EL (cell line): Measurements from ENCODE around the gene JARID2.

Source experiments
- DNase-seq: peaks from one replicate; pipeline ENCODE4 v3.0.0-alpha.2; 2016

JARID2 gene

GRCh38 chr6:15556711-15557110 lies 310.8 kb downstream of the JARID2 start:
- DNase-seq, result no peak

DNA sequence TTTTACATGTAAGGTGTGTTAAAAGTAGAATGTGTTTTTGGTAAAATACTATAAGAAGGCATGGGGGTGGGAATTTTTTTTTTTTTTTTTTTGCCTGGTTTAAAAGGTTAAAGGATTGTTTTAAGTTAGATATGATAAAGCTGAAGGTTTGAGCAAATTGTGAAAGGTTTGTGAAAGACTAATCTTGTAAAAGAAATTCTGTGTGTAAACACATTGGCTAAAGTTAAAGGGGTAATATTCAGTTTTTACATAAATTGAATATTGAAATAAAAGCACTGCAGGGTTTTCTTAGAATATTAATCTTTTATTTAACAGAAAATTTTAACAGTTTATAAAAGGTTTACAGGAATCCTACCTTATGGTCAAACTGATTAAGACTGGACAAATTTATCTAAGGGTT lies 311.3 kb downstream of the JARID2 start:
- no peak for DNase-seq

GRCh38 chr6:15560713-15561112 lies 314.8 kb downstream of the JARID2 start:
- DNase-seq, result no peak

GRCh38 chr6:15561447-15562199 lies 315.8 kb downstream of the JARID2 start:
- DNase-seq, result no peak

DNA sequence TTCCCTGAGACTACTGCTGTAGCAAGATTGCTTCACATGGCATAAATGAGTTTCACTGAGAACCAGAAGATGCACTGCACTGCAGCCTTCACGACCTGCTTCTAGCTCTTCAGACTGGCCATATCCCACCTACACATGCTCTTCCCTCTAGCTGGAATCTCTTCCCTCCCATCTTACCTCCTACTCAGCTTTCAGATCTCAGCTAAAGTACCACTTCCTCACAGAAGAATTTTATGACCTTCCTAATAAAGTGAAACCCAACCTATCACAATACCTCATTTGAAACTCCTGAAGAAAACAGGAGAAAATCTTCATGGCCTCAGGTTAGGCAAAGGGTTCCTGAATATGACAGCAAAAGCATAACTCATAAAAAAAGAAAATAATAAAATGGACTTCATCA lies 317.1 kb downstream of the JARID2 start:
- no peak for DNase-seq

- no peak for DNase-seq
Measured at GRCh38 chr6:15569035-15569995, 323.4 kb downstream of the JARID2 start.

DNA sequence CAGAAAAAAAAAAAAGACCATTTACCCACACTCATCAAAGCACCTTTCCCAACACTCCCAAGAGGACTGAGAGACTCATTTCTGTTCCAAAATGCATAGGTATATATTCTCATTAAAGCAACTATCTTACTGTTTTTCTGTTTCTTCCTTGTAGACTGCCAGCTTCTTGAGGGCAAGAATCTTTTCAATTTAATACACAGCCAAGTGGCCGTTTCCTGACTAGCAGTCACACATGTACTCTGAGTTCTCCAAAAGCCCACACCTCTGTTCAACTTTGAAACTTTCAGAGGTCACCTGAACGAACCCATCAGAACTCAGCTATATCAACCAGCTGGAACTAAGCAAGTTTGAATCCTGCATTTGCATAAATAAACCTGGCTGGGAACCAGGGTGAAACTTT lies 324.3 kb downstream of the JARID2 start:
- DNase-seq, result no peak
